ENCODE data around the gene PBX1.

- TF ChIP-seq, protein P1, sequence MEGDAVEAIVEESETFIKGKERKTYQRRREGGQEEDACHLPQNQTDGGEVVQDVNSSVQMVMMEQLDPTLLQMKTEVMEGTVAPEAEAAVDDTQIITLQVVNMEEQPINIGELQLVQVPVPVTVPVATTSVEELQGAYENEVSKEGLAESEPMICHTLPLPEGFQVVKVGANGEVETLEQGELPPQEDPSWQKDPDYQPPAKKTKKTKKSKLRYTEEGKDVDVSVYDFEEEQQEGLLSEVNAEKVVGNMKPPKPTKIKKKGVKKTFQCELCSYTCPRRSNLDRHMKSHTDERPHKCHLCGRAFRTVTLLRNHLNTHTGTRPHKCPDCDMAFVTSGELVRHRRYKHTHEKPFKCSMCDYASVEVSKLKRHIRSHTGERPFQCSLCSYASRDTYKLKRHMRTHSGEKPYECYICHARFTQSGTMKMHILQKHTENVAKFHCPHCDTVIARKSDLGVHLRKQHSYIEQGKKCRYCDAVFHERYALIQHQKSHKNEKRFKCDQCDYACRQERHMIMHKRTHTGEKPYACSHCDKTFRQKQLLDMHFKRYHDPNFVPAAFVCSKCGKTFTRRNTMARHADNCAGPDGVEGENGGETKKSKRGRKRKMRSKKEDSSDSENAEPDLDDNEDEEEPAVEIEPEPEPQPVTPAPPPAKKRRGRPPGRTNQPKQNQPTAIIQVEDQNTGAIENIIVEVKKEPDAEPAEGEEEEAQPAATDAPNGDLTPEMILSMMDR (IDR thresholded peaks at IDR 0.05) = no peak
- TF ChIP-seq POLR2A (IDR thresholded peaks at IDR 0.05) = no peak
Measured at GRCh38 chr1:164590592-164590991, 31.6 kb downstream of the PBX1 start.

All from right lobe of liver (tissue), 4 donors.